GM18508 (cell line): ENCODE measurements around the gene MYO1E.
"Not testable (repeated sequence)": the region's sequence is repeated elsewhere in the genome, so short reads cannot be mapped to it uniquely, and the experiment has no call there.

ENCODE experiments used
- ATAC-seq: cut with Tn5 transposase; IDR thresholded peaks from one replicate; pipeline ENCODE4 v1.9.1; 2021; ENCODE audit warnings: moderate number of reproducible peaks; ENCODE audit not compliant: insufficient read depth, unreplicated experiment

MYO1E gene

DNA sequence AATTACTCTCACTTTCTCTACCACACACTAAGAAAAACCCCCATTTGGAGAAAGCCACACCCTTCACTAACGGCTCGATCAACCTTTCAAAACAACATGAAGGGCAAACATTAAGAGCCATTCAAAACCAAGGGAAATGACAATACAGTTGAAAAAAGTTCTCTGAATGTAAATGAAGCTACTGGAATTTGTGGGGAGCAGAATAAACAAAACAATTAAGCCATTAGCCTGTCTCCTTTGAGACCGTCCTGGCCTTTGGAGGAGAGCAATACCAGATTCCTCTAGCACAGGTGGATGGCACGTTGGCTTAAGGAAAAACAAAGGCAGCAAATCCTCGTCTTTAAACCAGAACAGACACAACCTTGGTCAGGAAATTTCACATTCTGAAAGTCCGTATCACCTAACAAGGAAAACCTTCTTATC, 18.7 kb downstream of the MYO1E start:
- ATAC-seq, result no peak

DNA sequence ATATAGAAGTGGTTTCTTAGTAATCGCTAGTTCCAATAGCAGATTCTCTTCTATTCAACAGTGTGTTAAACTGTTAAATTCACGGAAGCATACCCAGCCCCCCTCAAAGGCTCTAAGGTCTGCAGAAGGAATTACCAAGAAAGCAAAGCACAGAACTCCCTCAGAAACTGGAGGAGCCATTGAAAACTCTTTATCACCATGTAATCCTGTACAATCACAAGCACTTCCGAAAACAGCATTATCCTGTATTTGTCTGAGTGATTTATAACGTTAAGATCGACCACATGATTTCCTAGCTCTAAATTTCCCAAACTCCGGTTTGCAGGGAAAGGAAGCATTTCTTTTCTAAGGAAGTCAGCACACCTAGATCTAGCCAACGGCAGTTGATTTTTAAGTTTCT, 20.0 kb downstream of the MYO1E start:
- ATAC-seq, result no peak

DNA sequence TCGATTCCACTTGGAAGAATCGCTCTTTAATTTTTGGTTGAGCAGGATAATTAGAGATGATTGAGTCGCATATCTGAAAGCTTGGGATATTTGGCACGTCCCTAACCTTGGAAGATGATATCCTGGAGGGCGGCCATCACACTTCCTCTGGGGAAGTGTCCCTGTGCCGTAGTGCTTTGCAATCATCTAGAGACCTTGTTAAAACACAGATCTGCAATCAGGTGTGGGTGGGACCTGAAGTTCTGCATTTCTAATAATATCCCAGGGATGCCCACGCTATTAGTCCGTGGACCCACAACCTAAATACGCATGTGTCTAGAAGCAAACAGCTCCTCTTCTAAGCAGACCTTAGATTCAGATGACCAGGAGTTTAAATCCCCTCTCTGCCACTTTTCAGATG, 20.5 kb downstream of the MYO1E start:
- no peak for ATAC-seq

- ATAC-seq, result no peak
Observed at GRCh38 chr15:59350421-59350732, 22.3 kb downstream of the MYO1E start.

DNA sequence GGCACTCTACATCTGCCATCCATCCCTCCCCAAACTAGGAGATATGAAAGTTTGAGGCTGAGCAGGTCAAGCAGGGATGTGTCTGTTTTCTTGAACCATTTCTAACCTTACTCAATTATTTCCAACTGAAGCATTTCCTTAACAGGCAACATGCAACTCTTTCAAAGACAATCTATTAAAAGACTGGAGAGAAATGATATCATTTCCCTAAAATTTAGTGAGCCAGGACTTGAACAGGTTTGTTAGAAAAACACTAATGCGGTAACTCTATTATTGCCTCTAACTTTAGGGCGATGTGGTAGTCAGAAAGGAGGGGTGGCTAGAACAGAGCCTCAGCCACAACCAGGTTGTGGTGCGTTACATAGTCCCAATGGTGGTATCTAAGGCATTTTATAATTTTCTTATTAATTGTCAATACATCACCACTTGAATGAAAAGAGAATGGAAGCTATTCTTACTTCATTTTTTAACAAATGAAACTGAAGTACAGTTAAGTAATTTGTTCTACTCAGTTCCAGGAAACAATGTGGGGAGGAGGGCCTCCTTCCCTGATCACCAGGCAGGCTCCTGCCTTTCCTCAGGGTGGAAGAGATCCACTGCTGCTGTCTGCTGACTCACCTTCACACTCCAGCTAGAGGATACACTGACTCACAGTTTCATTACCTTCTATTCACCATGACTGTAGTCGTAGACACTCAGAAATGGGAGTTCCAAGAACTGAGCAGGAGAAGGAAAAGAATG, 22.8 kb downstream of the MYO1E start:
- ATAC-seq, result no peak

GRCh38 chr15:59347915-59348314, 24.8 kb downstream of the MYO1E start:
- ATAC-seq, result no peak

- no peak for ATAC-seq
Observed at GRCh38 chr15:59346951-59347350, 25.7 kb downstream of the MYO1E start.

- ATAC-seq, result no peak
Observed at GRCh38 chr15:59345326-59345725, 27.3 kb downstream of the MYO1E start.

- no peak for ATAC-seq
Observed at GRCh38 chr15:59344311-59344710, 28.4 kb downstream of the MYO1E start.

DNA sequence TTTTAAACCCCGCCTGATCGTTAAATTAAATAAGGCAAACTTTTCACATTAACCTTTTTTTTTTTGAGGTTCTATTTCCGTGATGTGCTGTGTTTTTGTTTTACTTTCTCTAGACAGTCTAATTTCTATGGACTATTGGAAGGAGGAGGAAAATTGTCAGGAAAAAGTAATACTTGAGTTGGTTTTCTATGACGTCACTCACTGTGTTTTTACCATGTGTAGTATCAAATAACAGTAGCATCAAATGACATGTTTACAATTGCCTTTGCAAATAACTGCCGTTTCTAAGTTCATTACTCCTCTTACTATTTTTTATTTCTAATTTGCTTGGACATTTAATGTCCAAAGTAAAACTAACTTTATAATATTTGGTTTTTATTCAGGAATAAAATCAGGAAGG, 32.3 kb downstream of the MYO1E start:
- no peak for ATAC-seq

DNA sequence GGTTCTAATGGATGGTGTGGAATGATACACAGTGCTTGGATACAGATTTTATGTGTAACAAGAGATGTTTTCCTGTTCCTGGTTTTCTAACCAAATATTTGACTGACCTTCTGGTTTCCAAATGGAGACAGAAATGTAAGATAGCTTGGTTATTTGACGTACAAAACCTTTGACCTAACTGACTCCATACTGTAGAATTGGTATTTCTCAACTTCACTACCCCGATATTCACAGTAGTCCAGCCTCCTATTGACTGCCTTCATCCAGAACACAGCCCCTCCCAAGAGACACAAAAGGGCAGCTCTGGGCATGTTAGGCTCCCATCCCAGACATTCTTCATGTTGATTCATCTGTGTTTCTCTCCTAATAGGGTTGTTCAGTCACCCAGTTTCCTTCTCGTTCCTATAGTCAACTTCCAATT, 33.4 kb downstream of the MYO1E start:
- no peak for ATAC-seq

DNA sequence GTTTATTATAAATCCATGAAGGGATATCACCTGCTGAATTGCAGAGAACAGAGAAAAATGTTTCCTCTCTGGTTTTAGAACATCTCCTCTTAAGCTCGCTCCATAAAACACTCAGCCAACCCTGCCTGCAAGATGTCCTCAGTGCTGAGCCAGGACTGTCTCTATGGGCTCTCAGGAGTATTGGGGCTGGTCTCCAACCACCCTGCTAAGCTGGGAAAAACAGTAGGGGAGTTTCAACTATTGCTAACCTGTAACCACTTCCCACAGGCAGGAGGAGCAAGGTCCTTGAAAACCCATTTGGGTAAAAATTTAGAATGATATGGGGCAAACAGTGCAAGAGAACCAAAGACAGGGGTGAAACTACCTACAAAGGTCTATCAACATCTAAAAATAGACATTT, 34.3 kb downstream of the MYO1E start:
- ATAC-seq, result no peak

DNA sequence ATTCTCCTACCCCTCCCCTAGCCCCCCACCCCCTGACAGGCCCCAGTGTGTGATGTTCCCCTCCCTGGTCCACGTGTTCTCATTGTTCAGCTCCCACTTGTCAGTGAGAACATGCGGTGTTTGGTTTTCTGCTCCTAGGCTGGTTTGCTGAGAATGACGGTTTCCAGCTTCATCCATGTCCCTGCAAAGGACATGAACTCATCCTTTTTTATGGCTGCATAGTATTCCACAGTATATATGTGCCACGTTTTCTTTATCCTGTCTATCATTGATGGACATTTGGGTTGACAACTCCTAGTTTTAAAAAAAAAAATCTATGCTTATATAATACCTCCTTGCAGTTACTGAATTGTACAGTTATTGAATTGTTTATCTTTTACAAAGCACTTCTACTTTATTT, 35.9 kb downstream of the MYO1E start:
- ATAC-seq, result not testable (repeated sequence)

- no peak for ATAC-seq
Observed at GRCh38 chr15:59335207-59335786, 37.4 kb downstream of the MYO1E start.

- no peak for ATAC-seq
Observed at GRCh38 chr15:59334076-59334415, 38.6 kb downstream of the MYO1E start.

DNA sequence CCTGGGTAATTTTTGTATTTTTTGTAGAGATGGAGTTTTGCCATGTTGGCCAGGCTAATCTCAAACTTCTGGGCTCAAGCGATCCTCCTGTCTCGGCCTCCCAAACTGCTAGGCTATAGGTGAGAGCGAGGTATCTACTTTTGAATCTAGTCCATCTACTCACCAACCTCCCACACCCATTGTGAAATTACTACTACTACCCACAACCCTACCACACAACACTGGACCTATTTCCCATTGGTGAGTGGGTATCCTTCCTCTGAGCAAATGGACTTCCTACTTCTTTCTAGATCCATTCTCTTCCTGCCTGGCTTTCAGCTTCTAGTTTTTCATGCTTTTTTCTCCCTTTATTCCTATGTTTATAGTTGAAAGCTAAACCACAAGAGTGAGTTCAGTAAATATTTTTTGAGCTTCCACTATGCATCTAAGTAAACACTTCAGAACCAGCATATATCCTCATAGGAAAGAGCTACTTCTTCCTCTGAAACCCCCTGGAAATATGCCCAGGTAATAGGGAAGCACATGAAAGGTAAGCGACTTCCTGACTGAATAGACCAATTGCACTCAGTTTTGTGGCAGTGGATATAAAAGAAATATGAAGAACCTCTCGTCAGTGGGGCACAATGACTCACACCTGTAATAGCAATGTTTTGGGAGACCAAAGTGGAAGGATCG, 39.1 kb downstream of the MYO1E start:
- no peak for ATAC-seq

DNA sequence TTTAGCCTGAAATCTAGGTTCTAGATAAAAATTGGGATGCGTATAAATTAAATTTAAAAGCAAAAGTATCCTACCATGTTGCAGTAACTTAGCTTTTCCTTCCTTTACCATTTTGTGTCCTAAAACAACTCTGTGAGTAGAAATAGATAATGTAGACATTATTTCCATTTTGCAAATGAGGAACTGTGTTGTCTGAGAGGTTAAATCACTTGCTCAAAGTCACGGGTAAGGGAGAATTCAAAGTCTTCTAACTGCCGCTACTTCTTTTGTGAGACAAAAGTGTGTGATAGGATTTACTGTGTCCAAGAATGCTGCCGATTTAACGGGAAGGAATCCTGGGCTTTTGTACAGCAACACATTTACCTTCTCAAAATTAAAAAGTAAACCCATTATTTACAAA, 40.7 kb downstream of the MYO1E start:
- no peak for ATAC-seq

DNA sequence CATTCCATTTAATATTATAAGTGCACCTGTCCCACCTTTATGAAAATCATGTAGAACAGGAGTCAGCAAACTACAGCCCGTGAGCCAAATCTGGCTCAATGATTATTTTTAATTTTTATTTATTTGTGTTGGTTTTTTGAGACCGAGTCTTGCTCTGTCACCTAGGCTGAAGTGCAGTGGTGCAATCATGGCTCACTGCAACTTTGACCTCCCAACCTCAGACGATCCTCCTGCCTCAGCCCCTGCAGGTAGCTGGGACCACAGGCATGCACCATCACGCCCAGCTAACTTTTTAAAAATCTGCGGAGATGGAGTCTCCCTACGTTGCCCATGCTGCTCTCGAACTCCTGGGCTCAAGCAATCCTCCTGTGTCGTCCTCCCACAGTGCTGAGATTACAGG, 42.0 kb downstream of the MYO1E start:
- ATAC-seq, result no peak

DNA sequence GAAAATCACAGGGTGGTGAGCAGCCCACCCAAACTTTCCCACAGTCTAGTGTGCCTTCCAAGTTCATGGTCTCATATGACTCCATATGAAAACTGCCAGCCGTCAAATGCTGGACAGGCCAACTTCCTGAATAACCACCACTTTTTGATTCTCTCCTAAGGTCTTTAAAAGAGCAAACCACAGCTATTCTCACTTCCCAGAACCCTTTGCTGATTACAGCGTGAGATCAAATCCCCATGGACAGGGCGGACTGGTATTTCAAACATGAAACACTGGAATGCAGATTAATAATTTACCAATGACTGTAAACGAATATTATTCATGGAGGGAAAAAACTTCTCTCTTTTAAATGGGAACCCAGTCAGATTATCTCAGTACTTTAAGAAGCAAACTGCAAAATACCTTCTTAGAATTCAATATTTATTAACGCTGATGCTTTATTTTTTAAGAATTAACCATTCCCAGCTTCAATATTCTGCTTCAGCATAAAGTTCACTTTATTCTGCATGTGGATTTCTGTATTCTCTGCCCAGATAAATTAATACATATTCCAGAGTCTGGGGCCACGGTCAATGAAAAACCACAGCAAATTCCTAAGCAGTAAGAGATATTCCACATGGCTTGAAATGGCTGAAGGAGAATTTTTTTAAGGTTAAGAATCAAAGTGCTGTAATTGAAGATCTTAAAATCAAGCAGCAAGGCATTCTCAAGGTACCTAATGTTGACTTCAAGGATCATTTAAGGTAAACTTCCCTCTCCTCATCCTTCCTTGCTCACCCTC, 42.9 kb downstream of the MYO1E start:
- no peak for ATAC-seq

- no peak for ATAC-seq
Observed at GRCh38 chr15:59329091-59329490, 43.6 kb downstream of the MYO1E start.

DNA sequence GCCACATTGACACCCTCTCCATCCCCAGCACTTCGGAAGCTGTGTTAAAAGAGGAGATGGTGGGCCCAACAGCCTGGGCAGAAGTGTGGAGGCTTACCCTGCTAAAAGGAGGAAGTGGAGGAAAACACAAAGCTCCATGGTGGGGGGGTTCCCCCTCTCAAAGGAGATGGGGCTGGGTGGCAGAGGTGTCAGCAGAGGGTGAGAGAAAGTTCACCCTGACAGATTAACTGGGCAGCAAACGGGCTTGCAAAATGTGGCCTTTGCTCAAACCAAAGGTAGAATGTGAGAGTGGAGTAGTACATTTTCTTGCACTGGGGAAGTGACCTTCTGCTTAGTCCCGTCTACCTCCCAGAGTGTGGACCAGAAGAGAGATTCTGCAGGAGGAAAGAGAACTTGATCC, 44.7 kb downstream of the MYO1E start:
- peak; percentile 50 for ATAC-seq
